ENCODE results near the gene PRRG2.

The PRRG2 gene

GRCh38 chr19:49539192-49539952, 41.7 kb upstream of the PRRG2 start:
- in situ Hi-C loops (cut with MboI; ENCODE audit: low sequenced_read_pairs, unreplicated experiment), result no loop called here
- no peak for TF ChIP-seq CTCF (IDR thresholded peaks at IDR 0.05; ENCODE audit: borderline replicate concordance, control extremely low read depth, extremely low read depth, insufficient read depth, missing control alignments)
- DNase-seq (ENCODE audit: low spot score), result no peak

GRCh38 chr19:49541914-49542313, 39.2 kb upstream of the PRRG2 start:
- no peak for DNase-seq (ENCODE audit: low spot score)
- TF ChIP-seq CTCF (IDR thresholded peaks at IDR 0.05; ENCODE audit: borderline replicate concordance, control extremely low read depth, extremely low read depth, insufficient read depth, missing control alignments), result no peak
- in situ Hi-C loops (cut with MboI; ENCODE audit: low sequenced_read_pairs, unreplicated experiment), result no loop called here

GRCh38 chr19:49542446-49542845, 38.7 kb upstream of the PRRG2 start:
- in situ Hi-C loops (cut with MboI; ENCODE audit: low sequenced_read_pairs, unreplicated experiment), result no loop called here
- DNase-seq (ENCODE audit: low spot score), result peak; percentile 10
- no peak for TF ChIP-seq CTCF (IDR thresholded peaks at IDR 0.05; ENCODE audit: borderline replicate concordance, control extremely low read depth, extremely low read depth, insufficient read depth, missing control alignments)

- in situ Hi-C loops (cut with MboI; ENCODE audit: low sequenced_read_pairs, unreplicated experiment), result no loop called here
- TF ChIP-seq CTCF (IDR thresholded peaks at IDR 0.05; ENCODE audit: borderline replicate concordance, control extremely low read depth, extremely low read depth, insufficient read depth, missing control alignments), result no peak
- DNase-seq (ENCODE audit: low spot score), result peak; percentile 23
These were observed 38.1 kb upstream of the PRRG2 start for GRCh38 chr19:49543032-49543431.

- in situ Hi-C loops (cut with MboI; ENCODE audit: low sequenced_read_pairs, unreplicated experiment), result no loop called here
- TF ChIP-seq CTCF (IDR thresholded peaks at IDR 0.05; ENCODE audit: borderline replicate concordance, control extremely low read depth, extremely low read depth, insufficient read depth, missing control alignments), result no peak
- DNase-seq (ENCODE audit: low spot score), result no peak
These were observed 37.0 kb upstream of the PRRG2 start for GRCh38 chr19:49544154-49544553.

GRCh38 chr19:49546825-49547565, 34.1 kb upstream of the PRRG2 start:
- peak; percentile 79 for TF ChIP-seq CTCF (IDR thresholded peaks at IDR 0.05; ENCODE audit: borderline replicate concordance, control extremely low read depth, extremely low read depth, insufficient read depth, missing control alignments)
- in situ Hi-C loops (cut with MboI; ENCODE audit: low sequenced_read_pairs, unreplicated experiment), result no loop called here
- peak; percentile 85 for DNase-seq (ENCODE audit: low spot score)

Data from GM13976 (cell line).